HG03575 (cell line): ENCODE measurements around the gene SCN4B.

Experiments
- ATAC-seq: cut with Tn5 transposase; IDR thresholded peaks from one replicate; pipeline ENCODE4 v1.9.1; 2021; ENCODE audit not compliant: unreplicated experiment, insufficient number of reproducible peaks, low FRiP score; ENCODE audit errors: extremely low read depth

Gene SCN4B

GRCh38 chr11:118111019-118111743, 41.4 kb downstream of the SCN4B start:
- ATAC-seq = no peak

- ATAC-seq = no peak
Observed at GRCh38 chr11:118109231-118109630, 43.4 kb downstream of the SCN4B start.

- no peak for ATAC-seq
Observed at GRCh38 chr11:118108513-118108912, 44.1 kb downstream of the SCN4B start.

- ATAC-seq = no peak
Observed at GRCh38 chr11:118106789-118107335, 45.8 kb downstream of the SCN4B start.

GRCh38 chr11:118105657-118106305, 46.8 kb downstream of the SCN4B start:
- ATAC-seq = no peak

- no peak for ATAC-seq
Observed at GRCh38 chr11:118104491-118104890, 48.1 kb downstream of the SCN4B start.

GRCh38 chr11:118102721-118103261, 49.8 kb downstream of the SCN4B start:
- no peak for ATAC-seq

GRCh38 chr11:118100691-118101232, 51.9 kb downstream of the SCN4B start:
- ATAC-seq = no peak

GRCh38 chr11:118099838-118100556, 52.6 kb downstream of the SCN4B start:
- no peak for ATAC-seq

GRCh38 chr11:118098996-118099837, 53.4 kb downstream of the SCN4B start:
- ATAC-seq = no peak

- ATAC-seq = no peak
Observed at GRCh38 chr11:118095967-118096367, 56.7 kb downstream of the SCN4B start.

GRCh38 chr11:118095493-118095892, 57.1 kb downstream of the SCN4B start:
- no peak for ATAC-seq

GRCh38 chr11:118092907-118093571, 59.6 kb downstream of the SCN4B start:
- ATAC-seq = no peak

- ATAC-seq = no peak
Observed at GRCh38 chr11:118091690-118092089, 60.9 kb downstream of the SCN4B start.

GRCh38 chr11:118090545-118091162, 62.0 kb downstream of the SCN4B start:
- ATAC-seq = no peak

GRCh38 chr11:118088531-118088930, 64.1 kb downstream of the SCN4B start:
- ATAC-seq = no peak

- ATAC-seq = no peak
Observed at GRCh38 chr11:118087931-118088330, 64.7 kb downstream of the SCN4B start.
